RPMI8226 (cell line): ENCODE measurements around the gene PIGL.
"Not testable (repeated sequence)": the region's sequence is repeated elsewhere in the genome, so short reads cannot be mapped to it uniquely, and the experiment has no call there.

Experiments used
- DNase-seq: peaks from one replicate; pipeline ENCODE4 v3.0.0-alpha.2; 2015

Gene PIGL

DNA sequence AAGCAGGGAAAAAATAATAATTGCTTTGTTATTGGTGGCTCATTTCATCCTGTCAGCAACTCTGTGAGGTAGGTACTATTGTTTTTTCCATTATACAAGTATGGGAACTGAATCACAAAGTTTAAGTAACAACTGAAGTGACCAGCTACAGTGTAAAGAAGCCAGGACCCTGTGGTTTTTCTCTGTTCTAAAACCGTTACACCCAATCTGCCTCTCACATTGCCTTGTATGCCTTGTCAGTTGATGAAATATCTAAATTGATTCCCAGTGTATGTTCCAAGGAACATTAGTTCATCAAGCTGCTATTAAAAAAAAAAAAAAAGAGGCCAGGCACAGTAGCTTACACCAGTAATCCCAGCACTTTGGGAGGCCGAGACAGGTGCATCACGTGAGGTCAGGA is 5.4 kb downstream of the PIGL start:
- no peak for DNase-seq

DNA sequence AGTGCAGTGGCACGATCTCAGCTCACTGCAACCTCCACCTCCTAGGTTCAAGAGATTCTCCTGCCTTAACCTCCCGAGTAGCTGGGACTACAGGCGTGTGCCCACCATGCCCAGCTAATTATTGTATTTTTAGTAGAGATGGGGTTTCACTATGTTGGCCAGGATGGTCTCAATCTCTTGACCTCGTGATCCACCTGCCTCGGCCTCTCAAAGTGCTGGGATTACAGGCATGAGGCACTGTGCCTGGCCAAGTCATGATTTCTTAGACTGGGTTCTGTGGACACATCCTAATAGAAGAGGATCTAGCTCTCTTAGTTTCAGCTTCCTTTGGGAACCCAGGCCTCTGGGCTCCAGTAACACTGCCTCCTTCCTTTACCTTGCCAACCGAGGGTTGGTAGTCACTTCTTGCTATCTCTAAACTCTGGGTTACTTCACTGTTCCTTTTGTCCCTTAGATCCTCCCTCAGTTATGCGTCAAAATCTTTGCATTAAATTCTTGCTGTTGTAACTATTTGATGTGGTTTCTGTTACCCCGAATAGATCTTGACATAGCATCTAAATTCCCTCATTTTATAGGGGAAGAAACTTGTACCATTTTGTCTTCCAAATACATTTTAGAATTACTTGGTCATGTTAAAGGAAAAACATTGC is 13.0 kb downstream of the PIGL start:
- not testable (repeated sequence) for DNase-seq

DNA sequence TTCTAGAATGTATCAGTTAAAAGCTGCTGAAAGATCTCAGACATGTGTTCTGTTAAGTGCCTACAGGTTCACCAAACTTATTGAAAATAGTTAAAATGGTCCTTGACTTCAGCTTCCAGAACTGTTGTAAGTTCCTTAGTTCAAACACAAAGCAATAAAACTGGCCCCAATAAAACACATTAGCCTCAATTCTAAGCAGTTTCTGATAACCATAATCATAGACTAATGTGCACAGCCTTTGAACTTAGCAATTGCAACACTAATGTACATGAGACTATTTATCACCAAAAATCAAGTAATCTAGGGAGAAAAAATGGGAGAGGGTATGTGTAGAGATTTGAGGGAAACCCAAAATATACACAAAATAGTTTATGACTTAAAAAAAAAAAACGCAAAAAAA is 15.4 kb downstream of the PIGL start:
- no peak for DNase-seq

DNA sequence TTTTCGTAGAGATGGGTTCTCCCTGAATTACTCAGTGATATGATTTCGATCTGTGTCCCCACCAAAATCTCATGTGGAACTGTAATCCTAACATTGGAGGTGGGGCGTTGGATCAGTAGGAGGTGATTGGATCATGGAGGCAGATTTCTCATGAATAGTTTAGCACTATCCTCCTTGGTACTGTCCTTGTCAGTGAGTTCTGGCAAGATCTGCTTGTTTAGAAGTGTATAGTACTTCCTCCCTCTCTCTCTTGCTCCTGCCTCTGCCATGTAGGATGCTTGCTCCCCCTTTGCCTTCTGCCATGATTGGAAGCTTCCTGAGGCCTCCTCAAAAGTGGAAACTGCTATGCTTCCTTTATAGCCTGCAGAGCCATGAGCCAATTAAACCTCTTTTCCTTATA is 22.9 kb downstream of the PIGL start:
- DNase-seq, result no peak

DNA sequence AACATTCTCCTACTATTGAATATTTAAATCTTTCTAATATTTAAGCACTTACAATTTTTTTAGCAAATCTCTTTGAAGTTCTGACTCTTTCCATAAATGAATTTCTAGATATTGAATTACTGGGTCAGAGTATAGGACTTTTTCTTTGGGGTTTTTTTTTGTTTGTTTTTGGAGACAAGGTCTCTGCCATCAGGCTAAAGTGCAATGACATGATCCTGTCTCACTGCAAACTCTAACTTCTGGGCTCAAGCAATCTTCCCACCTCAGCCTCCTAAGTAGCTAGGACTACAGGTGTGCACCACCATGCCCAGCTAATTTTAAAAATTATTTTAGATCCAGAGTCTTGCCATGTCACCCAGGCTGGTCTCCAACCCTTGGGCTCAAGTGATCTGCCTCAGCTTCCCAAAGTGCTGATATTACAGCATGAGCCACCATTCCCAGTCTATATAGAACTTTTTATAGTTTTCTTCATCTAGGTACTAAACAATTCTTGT is 24.9 kb downstream of the PIGL start:
- DNase-seq, result no peak

DNA sequence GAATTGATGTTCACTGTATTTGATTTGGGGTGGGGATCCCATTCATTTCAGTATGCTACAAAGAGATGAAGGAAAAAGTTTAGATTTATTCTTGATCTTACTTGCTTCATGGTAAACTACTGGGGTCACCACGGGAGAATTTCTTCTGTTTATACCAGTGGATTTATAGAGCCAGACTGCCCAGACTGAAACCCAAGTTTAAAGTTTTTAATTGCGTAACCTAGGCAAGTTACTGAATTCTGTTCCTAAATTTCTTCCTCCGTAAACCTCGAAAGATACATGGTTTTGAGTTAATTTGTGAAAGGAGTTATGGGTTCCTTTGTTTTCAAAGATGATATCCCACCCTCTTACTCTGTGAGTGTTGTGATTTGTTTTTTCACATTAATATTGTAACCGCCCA is 26.4 kb downstream of the PIGL start:
- DNase-seq, result no peak

DNA sequence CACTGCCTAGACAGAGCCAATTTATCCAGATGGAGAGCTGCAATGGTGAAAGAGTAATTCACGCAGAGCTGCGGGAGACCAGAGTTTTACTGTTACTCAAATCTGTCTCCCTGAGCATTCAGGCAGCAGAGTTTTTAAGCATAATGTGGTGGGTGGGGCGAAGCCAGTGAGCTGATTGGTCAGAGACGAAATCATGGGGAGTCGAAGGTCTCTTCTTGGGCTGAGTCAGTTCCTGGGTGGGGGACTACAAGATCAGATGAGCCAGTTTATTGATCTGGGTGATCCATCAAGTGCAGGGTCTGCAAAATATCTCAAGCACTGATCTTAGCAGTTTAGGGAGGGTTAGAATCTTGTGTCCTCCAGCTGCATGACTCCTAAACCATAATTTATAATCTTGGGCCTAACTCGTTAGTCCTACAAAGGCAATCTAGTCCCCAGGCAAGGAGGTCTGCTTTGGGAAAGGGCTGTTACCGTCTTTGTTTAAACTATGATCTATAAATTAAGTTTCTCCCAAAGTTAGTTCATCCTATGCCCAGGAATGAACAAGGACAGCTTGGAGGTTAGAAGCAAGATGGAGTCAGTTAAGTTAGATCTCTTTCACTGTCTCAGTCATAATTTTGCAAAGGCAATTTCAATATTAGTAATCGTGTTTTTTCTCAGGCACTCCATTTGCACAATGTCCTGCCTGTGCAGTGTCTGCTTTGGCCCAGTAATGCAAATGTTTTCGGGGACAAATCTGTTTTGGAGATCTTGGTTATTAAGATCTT is 27.0 kb downstream of the PIGL start:
- no peak for DNase-seq

DNA sequence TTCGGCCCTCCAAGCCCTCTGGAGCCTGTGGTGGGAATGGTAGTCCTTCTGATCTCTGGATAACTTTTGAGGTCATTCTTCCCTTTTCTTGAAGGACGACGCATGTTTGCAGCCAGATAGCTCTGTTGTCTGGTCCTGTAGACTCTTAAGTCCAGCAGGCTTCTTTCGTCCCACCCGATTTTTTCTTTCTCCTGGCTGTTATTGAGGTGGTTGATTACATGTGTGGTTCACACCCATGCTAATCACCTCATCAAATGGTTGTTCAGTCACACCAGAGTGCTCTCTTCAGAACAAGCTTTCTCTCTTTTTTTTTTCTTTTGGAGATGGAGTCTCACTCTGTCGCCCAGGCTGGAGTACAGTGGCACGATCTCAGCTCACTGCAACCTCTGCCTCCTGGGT is 30.6 kb downstream of the PIGL start:
- no peak for DNase-seq

DNA sequence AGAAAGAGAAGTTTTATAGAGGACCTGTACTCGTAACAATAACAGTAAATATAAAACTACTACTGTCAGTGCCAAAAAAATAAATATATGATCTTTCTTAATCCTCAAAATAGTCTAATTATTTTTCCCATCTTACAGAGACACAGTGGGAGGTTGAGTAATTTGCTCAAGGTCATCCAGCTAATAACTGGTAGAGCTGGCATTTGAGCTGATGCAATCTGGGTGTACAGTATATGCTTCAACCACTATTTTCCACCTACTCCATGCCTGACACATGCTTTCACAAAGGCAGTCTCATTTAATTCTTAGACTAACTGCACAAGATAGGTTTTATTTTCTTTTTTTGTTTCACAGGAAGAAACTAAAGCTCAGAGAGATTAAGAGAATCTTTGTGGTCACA is 33.6 kb downstream of the PIGL start:
- DNase-seq, result no peak

DNA sequence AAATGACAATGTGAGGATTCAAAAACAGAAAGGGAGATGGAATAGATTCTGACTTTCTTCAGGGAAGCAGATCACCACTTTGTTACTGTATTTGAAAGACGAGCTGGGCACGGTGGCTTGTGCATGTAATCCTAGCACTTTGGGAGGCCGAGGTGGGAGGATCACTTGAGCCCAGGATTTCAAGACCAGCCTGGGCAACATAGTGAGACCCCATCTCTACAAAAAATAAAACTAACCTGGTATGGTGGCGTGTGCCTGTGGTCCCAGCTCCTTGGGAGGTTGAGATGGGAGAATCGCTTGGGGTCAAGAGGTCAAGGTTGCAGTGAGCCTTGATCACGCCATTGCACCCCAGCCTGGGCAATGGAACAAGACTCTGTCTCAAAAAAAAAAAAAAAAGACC is 34.0 kb downstream of the PIGL start:
- DNase-seq, result no peak

DNA sequence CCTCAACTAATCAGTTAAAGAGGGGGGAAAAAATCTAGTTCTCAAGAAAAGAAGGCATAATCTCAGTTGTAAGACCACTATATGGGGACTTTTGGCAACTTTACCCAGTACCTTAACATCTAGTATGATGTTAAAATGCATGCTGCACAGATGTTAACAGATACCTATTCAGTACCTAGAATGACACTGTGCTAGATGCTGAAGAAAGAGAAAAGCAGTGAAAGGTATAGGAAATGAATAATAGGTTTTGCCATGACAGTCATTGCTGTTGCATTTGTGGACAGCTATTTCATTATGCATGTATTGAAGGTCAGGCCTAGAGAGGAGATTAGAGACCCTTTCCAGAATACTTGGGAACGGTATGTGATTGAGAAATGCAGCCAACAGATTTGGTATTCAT is 34.5 kb downstream of the PIGL start:
- no peak for DNase-seq

DNA sequence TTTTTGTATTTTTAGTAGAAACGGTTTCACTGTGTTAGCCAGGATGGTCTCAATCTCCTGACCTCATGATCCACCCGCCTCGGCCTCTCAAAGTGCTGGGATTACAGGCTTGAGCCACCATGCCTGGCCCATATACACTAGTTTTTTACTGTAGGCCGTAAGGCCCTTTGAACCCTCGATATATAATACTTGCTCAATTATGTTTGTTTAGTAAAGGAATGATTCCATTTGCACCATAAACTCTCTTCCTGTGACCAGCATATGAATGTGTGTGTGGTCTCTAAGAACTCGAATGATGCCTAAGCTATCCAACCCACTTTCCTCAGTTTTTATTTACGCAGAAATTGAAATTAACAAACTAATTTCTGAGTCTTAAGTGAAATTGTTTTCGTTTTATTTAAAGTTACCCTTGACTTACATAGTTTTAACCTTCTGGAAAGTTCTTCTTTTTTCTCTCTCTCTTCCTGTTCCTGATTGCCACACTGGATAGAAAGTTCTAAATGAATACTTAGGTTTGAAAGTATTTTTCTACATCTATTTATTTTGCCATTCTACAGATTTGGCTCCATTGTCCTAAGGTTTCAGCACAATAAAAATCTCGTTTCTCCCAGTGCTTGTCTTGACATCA is 37.9 kb downstream of the PIGL start:
- no peak for DNase-seq

DNA sequence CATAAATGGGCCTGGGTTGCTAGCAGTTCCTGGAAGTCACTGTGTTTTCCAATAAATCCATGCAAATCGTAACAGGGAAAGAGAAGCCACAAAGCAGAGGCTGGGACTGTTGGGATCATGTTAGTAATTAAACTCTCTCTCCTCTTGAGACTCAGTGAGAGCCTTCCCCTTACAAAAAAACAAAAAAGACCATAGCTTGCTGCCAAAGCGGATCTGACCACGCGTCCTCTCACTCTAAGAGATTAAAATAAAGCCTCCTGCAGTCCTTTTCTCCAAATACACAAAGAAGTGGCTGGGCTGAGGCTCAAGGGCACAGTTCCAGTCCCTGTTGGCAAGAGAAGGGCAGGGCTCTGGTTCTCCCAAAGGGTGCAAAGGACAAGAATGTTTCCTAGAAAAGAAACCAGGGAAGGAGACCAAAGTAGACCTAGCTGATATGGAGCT is 38.5 kb downstream of the PIGL start:
- DNase-seq, result no peak

DNA sequence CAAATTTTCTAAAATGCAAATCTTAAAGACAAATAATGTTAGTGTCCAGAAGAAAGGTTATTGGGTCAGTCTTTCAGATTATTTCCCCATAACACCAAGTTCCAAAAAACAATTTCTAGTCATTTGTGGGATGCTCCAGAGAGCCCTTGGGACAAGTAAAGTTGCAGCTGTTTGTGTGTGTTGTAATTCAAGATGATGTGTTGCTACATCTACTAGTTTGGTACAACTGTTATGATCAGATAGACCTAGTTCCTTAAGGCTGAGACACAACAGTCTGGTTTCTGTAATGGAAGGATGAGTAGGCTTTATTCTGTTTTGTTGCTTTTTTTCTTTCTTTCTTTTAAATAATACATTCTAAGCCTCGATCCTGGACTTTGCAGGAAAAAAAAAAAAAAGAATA is 41.9 kb downstream of the PIGL start:
- DNase-seq, result no peak

DNA sequence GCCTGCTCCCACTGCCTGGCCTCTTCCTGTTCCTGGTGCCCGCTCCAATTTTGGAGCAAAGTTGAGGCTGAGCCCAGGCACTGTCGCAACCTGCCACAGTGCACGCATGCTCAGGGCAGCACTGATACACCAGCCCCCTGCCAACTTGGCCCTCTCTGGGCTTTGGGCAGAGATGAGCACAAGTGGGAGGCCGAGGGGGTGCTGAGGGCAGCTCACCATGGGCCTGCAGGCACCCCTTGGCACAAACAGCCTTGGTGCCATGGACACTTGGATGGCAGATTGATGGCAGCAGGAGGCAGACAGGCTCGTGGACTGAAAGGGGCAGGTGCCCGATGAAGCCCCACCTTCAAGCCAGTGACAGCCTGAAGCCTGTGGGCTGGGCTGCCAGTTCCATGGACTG is 42.9 kb downstream of the PIGL start:
- DNase-seq, result no peak

DNA sequence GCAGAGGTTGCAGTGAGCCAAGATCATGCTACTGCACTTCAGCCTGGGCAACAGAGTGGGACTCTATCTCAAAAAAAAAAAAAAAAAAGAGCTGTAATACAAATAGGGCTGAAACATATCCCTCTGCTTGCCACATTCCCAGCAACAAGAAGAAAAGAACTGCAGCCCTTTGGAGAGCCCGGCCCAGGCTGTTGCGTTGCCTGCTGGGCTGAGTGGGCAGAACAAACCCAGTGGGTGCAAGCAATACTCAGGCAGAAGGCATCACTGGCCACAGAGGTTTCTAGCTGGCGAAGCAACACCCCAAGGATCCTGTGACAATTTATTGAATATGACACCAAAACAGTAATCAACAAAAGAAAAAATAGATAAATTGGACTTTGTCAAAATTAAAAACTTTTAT is 44.0 kb downstream of the PIGL start:
- no peak for DNase-seq

DNA sequence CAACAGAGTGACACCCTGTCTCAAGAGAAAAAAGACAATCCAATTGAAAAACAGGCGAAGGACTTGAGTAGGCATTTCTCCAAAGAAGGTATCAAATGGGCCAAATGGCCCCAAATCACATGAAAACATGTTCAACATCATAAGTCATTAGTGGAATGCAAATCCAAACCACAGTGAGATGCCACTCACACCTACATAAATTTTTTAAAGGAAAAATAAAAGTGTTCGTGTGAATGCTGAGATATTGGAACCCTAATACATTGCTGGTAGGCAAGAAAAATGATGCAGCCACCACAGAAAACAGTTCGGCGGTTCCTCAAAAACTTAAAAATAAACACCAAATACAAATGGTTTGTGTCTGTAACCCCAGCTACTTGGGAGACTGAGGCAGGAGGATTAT is 45.2 kb downstream of the PIGL start:
- no peak for DNase-seq

DNA sequence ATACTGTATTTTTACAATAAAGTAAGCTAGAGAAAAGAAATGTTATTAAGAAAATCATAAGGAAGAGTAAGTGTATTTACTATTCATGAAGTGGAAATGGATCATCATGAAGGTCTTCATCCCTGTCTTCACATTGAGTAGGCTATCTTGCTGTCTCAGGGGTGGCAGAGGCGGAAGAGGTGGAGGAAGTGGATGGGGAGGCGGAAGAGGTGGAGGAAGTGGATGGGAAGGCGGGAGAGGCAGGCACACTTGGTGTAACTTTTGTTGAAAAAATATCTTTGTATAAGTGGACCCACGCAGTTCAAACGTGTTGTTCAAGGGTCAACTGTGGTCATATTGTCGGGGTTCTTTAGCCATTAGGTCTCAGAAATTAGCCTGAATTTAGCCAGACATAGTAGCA is 50.2 kb downstream of the PIGL start:
- no peak for DNase-seq

DNA sequence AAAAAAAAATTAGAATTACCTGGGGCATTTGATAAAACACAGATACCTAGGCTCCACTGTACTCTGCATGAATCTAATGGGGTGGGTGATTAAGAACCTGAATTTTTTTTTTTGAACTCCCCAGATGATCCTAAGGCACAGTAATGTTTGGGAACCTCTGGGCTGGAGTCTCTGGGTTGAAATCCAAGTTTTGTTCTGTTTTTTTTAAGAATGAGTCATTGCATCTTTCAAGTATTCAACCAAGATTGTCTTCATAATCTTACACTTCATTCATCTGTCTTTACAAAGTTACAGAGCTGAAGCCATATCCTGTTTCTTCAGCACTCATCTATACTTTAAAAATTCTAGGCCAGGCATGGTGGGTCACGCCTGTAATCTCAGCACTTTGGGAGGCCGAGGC is 52.6 kb downstream of the PIGL start:
- no peak for DNase-seq

DNA sequence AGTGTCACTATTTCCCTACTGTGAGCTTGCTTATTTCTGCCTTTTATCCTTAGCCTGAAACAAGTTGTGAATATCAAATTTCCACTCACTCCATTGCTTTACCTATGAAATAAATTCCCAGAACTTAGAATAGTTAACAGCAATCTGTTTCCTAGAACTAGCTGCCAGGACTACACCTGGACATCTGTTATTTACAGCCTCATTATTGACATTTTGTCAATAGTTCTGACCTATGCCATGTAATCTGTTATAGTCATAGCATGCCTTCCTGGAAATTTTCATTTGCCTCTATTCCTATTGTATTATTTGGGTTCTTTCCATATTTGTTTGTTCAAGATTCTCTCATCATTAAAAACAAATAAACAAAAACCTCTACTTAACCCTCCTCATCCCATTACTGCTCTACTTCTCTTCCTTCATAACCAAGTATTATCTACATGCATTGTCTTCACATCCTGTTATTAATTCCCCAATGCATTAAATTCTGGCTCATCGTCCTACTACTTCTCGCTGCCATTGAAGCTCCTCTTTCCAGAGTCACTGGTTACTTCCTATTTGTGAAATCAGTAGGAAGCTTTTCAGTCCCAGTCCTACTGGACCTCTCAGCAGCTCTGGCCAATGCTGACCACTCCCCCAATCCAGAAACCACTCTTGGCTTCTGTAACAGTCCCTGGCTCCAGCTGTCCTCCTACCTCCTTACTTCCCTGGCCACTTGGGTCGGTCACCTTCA is 55.3 kb downstream of the PIGL start:
- DNase-seq, result no peak

DNA sequence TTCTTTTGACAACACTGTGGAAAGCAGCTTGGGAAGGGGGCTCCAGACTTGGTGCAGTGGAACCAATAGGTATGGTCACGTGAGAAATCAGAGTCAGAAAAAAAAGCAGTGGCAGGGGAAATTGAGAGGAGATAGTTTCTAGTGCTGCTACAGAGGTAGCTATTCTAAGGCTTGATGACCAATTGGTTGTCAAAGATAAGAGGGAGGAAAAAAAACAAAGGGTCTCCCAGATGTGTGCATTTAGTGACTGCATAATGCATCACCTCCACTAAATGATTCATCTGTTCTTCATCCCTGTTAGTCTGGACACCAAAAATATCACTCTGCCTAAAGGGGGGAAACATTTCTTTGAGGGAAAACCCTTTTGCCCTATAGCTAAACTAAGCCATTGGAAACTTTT is 56.5 kb downstream of the PIGL start:
- no peak for DNase-seq

DNA sequence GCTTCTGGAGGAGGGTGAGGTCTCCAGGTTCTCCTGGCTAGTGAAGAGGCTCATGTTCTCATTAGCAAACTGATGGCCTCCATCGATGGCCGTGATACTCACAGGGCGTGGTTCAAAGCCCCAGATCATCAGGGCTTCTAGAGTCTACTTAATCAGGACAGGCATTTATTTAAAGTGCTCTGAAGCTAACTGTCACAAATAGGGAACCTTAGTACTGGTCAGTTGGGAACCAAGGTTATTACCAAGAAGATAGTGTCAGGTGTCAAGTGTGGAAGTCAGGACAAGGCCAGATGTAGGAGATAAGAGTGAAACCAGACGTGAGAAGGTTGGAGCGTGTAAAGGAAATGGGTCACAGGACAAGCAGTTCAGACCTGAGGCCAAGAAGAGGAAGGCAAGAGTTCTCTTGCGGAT is 56.9 kb downstream of the PIGL start:
- no peak for DNase-seq

DNA sequence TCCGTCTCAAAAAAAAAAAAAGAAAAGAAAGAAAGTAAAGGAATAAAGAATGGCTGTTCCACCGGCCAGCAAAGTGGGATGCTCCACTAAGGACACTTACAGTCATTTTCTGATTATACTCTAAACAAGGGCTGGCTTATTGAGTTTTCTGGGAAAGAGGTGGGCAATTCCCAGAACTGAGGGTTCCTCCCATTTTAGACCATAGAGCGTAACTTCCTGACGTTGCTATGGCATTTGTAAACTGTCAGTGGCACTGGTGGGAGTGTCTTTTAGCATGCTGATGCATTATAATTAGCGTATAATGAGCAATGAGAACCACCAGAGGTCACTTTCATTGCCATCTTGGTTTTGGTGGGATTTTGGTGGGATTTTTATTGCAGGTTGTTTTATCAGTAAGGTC is 58.0 kb downstream of the PIGL start:
- DNase-seq, result no peak

DNA sequence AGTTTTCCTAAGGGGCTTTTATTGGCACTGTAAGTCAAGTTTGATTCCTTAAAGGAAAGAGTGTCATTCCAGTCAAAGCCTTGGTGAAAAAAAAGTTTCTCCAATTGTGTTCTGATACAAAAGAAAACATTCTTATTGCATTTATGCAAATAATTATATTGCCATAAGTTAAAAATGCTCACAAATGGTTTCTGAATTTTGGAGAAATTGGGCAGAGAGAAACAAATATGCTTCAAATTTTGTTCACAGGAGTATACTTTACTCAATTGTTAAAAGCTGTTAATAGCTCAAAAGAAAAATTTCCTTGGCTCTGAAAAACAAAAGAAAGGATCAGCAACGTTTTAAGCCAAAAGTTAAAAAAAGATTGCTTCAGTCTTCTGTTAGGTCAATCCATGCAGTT is 60.2 kb downstream of the PIGL start:
- DNase-seq, result no peak
